ENCODE data around the gene HPD.
"Not testable (repeated sequence)": the region's sequence is repeated elsewhere in the genome, so short reads cannot be mapped to it uniquely, and the experiment has no call there.

HPD gene

DNA sequence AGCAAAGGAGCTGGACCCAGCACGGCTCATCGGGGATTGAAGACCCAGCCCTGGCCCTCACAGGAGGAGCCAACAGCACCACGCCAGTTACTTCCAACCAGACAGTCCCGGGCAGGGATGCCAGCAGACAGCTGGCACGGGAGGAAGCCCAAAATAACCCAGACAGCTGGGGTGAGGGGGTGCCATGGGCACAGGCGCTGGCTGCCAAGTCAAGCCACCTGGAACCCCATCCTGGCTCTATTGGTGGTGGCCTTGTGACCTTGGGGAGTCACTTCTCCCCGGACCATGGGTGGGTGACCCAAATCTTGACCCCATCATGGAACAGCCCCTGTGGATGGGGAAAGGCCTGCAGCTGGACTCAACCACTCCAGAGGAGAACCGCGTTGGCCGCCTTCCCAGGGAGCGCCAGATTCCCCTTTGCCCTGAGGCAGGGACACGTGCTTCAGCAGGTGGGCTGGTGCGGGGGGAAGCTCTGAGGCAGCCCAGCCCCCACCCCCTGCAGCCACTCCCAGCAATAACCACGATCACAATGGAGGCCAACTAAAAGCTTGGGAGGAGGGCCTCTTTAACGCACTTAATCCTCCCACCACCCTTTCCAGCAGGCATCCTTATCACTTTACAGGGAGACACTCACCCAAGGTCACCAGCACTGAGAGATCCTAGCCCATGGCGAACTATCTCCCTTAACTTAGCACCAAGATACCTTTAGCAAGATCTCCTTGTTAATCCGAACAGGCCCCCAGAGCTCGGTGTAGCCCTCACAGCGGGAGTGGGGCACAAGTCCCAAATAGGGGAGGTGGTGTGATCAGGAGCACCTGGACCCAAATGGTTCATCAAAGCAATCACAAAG is 60.5 kb downstream of the HPD start:
- no peak for DNase-seq

DNA sequence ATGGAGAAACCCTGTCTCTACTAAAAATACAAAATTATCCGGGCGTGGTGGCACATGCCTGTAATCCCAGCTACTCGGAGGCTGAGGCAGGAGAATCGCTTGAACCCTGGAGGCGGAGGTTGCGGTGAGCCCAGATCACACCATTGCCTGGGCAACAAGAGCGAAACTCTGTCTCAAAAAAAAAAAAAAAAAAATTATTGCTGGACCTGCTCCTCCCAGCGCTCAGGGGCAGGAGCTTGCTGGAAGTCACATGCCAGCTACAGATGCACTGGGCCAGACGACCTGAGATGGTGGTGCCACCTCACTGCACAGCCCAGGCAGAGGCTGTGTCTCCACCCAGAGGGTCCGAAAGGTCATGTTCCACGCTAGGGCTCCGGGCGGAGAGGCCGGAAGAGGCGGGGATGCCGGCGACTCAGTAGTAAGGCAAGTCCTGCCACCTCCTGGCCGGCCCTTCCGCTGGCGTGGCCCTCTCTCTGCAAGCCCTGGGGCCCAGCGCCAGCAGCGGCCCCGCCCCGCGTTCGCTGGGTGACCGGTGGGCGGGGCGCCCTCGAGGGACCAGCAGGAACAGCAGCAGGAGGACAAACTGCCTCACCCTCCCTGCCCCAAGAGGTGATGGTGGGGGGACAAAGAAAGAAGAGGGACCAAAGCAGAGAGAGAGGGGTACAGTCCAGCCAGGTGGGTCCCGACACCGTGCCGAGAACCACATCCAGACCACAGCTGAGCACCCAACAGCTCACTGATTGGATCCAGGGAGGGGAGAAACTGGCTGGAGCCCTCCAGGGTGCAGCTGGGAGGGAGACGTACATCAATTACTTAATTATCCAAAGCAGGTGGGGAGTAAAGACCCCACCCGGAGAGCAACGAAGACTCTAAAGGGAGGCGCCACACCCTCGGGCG is 61.6 kb downstream of the HPD start:
- DNase-seq = no peak

- peak; percentile 41 for DNase-seq
Observed at GRCh38 chr12:121795034-121795968, 63.4 kb downstream of the HPD start.

DNA sequence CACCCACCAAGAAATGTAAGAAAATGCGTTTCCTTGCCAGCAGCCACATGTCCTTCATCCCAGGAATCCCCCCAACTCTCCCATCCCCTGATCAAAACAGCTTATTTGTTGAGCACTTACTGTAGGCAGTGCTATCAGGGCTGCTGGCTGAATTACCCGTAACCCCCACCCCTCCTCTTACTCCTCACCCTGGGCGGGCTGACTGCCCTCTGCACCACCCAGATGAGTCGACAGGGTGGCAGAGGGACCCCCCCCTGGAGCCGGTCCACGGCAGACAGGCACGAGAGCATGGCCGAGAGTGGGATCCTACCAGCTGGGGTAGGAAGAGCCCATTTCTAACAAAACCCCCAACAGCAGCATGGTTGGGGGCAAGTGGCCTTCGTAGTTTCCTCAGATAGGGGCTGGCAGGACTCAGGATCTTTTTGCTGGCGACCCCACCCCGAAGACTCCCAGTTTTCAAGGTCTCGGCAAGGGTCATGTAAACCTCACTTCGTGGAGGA is 64.1 kb downstream of the HPD start:
- no peak for DNase-seq

- peak; percentile 81 for DNase-seq
Observed at GRCh38 chr12:121793838-121794533, 64.7 kb downstream of the HPD start.

- DNase-seq = peak; percentile 34
Observed at GRCh38 chr12:121793440-121793837, 65.2 kb downstream of the HPD start, which contains the start of gene RHOF. Gene RHOF (minus strand): TSS chr12:121793688. CDS start chr12:121793633, 55 bp downstream.

GRCh38 chr12:121792607-121793439 is 65.8 kb downstream of the HPD start:
- DNase-seq = no peak

DNA sequence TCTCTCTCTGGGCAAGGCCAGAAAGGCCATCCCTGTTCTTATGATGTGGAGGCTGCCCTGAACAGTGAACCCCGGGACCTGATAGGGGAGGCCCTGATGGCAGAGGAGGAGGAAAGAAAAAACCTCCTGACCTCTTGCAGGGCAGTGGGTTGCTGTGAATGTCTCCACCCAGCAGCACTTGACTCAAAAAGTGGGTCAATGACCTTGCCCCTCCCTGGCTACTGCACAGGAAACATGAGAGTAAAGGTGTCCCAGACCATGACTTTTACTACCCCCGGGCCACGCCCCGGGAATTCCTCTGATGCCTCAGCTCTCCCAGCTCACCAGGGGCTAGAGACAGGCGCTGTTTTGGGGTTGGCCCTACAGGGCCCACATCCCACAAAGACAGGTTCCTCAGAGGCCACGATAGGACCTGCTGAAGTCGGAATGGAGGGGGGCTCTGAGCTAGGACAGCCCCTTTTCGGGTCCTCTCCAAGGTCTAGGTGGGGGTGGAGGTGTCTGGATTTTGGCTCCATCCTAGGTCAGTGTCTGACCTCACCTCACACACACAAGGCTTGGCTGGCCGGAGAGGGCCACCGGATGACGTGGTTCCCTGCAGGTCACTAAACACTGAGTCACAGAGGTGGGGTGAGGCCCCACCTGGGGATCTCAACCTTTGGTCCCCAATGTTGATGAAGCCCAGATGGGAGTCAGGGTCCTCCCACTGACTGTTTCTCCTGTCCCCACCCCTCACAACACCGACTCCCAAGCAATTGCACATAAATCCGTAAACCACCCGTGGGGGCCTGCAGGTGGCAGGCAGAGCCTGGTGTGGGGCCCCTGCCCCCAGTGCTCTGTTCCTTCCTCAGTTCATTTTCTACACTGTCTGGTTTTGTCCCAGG is 66.7 kb downstream of the HPD start:
- DNase-seq = no peak

DNA sequence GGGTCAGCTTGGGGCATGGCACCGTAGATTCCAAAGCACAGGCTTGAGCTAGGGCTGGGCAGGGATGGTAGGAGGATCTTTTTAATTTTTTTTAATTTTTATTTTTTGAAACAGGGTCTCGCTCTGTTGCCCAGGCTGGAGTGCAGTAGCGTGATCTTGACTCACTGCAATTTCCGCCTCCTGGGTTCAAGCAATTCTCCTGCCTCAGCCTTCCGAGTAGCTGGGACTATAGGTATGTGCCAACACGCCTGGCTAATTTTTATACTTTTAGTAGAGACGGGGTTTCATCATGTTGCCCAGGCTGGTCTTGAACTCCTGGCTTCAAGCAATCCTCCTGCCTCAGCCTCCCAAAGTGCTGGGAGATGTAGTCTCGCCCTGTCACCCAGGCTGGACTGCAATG is 67.9 kb downstream of the HPD start:
- DNase-seq = not testable (repeated sequence)

- peak; percentile 94 for DNase-seq
Observed at GRCh38 chr12:121789800-121790728, 68.6 kb downstream of the HPD start.
